Type B pancreatic cell (in vitro differentiated cells): Measurements from ENCODE around the gene ACBD7. TPM values are rescaled to one million over a fixed set of nuclear protein-coding genes. Genes with fewer than 3 reads are reported as not detected.

Source experiments
- DNase-seq: peaks from one replicate; pipeline ENCODE4 v3.0.0; 2021; ENCODE audit warnings: mixed read lengths; ENCODE audit not compliant: unreplicated experiment; ENCODE audit errors: extremely low spot score
- H3K27ac Mint-ChIP-seq: 2 replicates; pipeline ENCODE4 v1.8.0; 2021; ENCODE audit warnings: mild to moderate bottlenecking, mixed read lengths
- H3K27me3 Mint-ChIP-seq: 2 replicates; pipeline ENCODE4 v1.8.0; 2021; ENCODE audit warnings: mixed read lengths
- H3K36me3 Mint-ChIP-seq: 2 replicates; pipeline ENCODE4 v1.8.0; 2021; ENCODE audit warnings: mixed read lengths
- H3K4me1 Mint-ChIP-seq: one replicate; pipeline ENCODE4 v1.8.0; 2021; ENCODE audit warnings: mixed read lengths; ENCODE audit not compliant: unreplicated experiment
- H3K4me3 Mint-ChIP-seq: 2 replicates; pipeline ENCODE4 v1.8.0; 2021; ENCODE audit warnings: mild to moderate bottlenecking, mixed read lengths
- H3K9me3 Mint-ChIP-seq: 2 replicates; pipeline ENCODE4 v1.8.0; 2021; ENCODE audit warnings: mixed read lengths
- CTCF ChIP-seq: fragments of 200-600 bp; sonication (generic); conservative IDR thresholded peaks from 2 replicates; pipeline ENCODE4 v1.5.0; 2021; ENCODE audit warnings: antibody characterized with exemption, mild to moderate bottlenecking
- total RNA-seq: library from RNA; stranded (reverse); gene quantifications from 2 replicates; pipeline ENCODE4 v1.2.1, GENCODE V29; 2021; ENCODE audit warnings: low replicate concordance

The ACBD7 gene
- total RNA-seq, 1 donor from 2014 or later = 4.3 TPM

GRCh38 chr10:15118615-15119014 lies 30.0 kb upstream of the ACBD7 start:
- no peaks in the 10 kb centered on the region for H3K9me3 Mint-ChIP-seq
- no peak for TF ChIP-seq CTCF
- H3K36me3 Mint-ChIP-seq = peaks cover 21% of the 10 kb centered on the region
- no peak overlapping the region for H3K27ac Mint-ChIP-seq
- H3K4me1 Mint-ChIP-seq = no peaks in the 10 kb centered on the region
- H3K4me3 Mint-ChIP-seq = no peak overlapping the region
- DNase-seq = no peak
- no peaks in the 10 kb centered on the region for H3K27me3 Mint-ChIP-seq

- no peak for DNase-seq
- H3K36me3 Mint-ChIP-seq = peaks cover 29% of the 10 kb centered on the region
- H3K4me3 Mint-ChIP-seq = no peak overlapping the region
- no peak overlapping the region for H3K27ac Mint-ChIP-seq
- no peak for TF ChIP-seq CTCF
- no peaks in the 10 kb centered on the region for H3K9me3 Mint-ChIP-seq
- H3K27me3 Mint-ChIP-seq = no peaks in the 10 kb centered on the region
- H3K4me1 Mint-ChIP-seq = no peaks in the 10 kb centered on the region
Measured at GRCh38 chr10:15116225-15116624, 27.6 kb upstream of the ACBD7 start.

GRCh38 chr10:15113766-15114165 lies 25.2 kb upstream of the ACBD7 start:
- Mint-ChIP-seq H3K4me1 (no peaks in the 10 kb centered on the region), H3K9me3 (no peaks in the 10 kb centered on the region), H3K27ac (no peak overlapping the region)

GRCh38 chr10:15112657-15113056 lies 24.1 kb upstream of the ACBD7 start:
- Mint-ChIP-seq H3K27ac (no peak overlapping the region), H3K36me3 (peaks cover 19% of the 10 kb centered on the region), H3K4me1 (no peaks in the 10 kb centered on the region), H3K27me3 (no peaks in the 10 kb centered on the region), H3K9me3 (no peaks in the 10 kb centered on the region), H3K4me3 (no peak overlapping the region)
- no peak for TF ChIP-seq CTCF
- no peak for DNase-seq

More at GRCh38 chr10:15113766-15114165, 25.2 kb upstream of the ACBD7 start:
- Mint-ChIP-seq H3K36me3 (peaks cover 22% of the 10 kb centered on the region), H3K27me3 (no peaks in the 10 kb centered on the region), H3K4me3 (no peak overlapping the region)
- DNase-seq = no peak
- TF ChIP-seq CTCF = no peak

- Mint-ChIP-seq H3K36me3 (peaks cover 15% of the 10 kb centered on the region), H3K9me3 (no peaks in the 10 kb centered on the region), H3K27ac (peak overlapping the region; percentile 70), H3K4me3 (peak overlapping the region; percentile 2), H3K27me3 (no peaks in the 10 kb centered on the region), H3K4me1 (no peaks in the 10 kb centered on the region)
- peak; percentile 77 for DNase-seq
- peak; percentile 95 for TF ChIP-seq CTCF
Measured at GRCh38 chr10:15106352-15107013, 17.9 kb upstream of the ACBD7 start.

GRCh38 chr10:15103513-15103912 lies 14.9 kb upstream of the ACBD7 start:
- Mint-ChIP-seq H3K27me3 (no peaks in the 10 kb centered on the region), H3K9me3 (no peaks in the 10 kb centered on the region), H3K4me3 (no peak overlapping the region), H3K27ac (no peak overlapping the region), H3K4me1 (peaks cover 18% of the 10 kb centered on the region), H3K36me3 (peaks cover 16% of the 10 kb centered on the region)
- TF ChIP-seq CTCF = no peak
- no peak for DNase-seq
